Lung (tissue), 12 donors: ENCODE results near the gene PARVB. TPM values are rescaled to one million over a fixed set of nuclear protein-coding genes. Genes with fewer than 3 reads are reported as not detected.
A peak's percentile ranks its signal among the peaks of the same experiment; 100 is the strongest.

ENCODE experiments used
- ATAC-seq: fragments of 200-7000 bp; cut with Tn5 transposase; one replicate; pipeline ENCODE4 v1.9.1; 2020; ENCODE audit warnings: moderate number of reproducible peaks; ENCODE audit not compliant: insufficient read depth, low FRiP score
- DNase-seq, 3 donors: peaks; one replicate each; pipeline ENCODE4 v3.0.0-alpha.2; 2013 to 2017
- H3K27ac ChIP-seq, 2 donors: one replicate each; pipeline ENCODE4 v1.5.1; 2013; ENCODE audit warnings: mild to moderate bottlenecking in 2 of 2, moderate library complexity in 2 of 2, control low read depth in 1 of 2, inconsistent platforms in 1 of 2, low read depth in 1 of 2, low read length in 1 of 2
- H3K27me3 ChIP-seq, 3 donors: one replicate each; pipeline ENCODE4 v1.5.1; 2013; ENCODE audit warnings: low read length in 2 of 3; ENCODE audit not compliant: control insufficient read depth in 3 of 3, insufficient read depth in 3 of 3
- H3K36me3 ChIP-seq, 4 donors: one replicate each; pipeline ENCODE4 v1.5.1; 2013; ENCODE audit warnings: low read length in 4 of 4, mild to moderate bottlenecking in 1 of 4, moderate library complexity in 1 of 4; ENCODE audit not compliant: control insufficient read depth in 4 of 4, insufficient read depth in 4 of 4
- H3K4me1 ChIP-seq, 5 donors: one replicate each; pipeline ENCODE4 v1.5.1; 2013; ENCODE audit warnings: low read length in 5 of 5, mild to moderate bottlenecking in 2 of 5, moderate library complexity in 1 of 5; ENCODE audit not compliant: control insufficient read depth in 5 of 5, insufficient read depth in 5 of 5
- H3K4me3 ChIP-seq: one replicate; pipeline ENCODE4 v1.5.1; 2013; ENCODE audit warnings: mild to moderate bottlenecking, control low read depth, moderate library complexity
- H3K9ac ChIP-seq, 2 donors: one replicate each; pipeline ENCODE4 v1.5.1; 2013; ENCODE audit warnings: low read length in 2 of 2, control low read depth in 1 of 2; ENCODE audit not compliant: insufficient read depth in 1 of 2
- H3K9me3 ChIP-seq, 4 donors: one replicate each; pipeline ENCODE4 v1.5.1; 2013; ENCODE audit warnings: low read length in 3 of 4, mild to moderate bottlenecking in 1 of 4, moderate library complexity in 1 of 4; ENCODE audit not compliant: control insufficient read depth in 4 of 4, insufficient read depth in 3 of 4
- CTCF ChIP-seq: IDR thresholded peaks from 2 replicates; pipeline ENCODE4 v1.5.1; 2012; ENCODE audit warnings: mild to moderate bottlenecking; ENCODE audit errors: control extremely low read depth, extremely low read depth
- WGBS, 2 donors: extraction: QIAGEN DNeasy Blood & Tissue Kit; methylation state at CpG; one replicate each; pipeline ENCODE4 v1.1.7; 2013; 5-methylcytosine and 5-hydroxymethylcytosine counted together
- polyA plus RNA-seq, 2 donors: library from polyadenylated mRNA; stranded (reverse); fragments of 200-250 nt; gene quantifications; one replicate each; pipeline ENCODE4 v1.2.1, GENCODE V29; 2013
- total RNA-seq, 2 donors: library from RNA; depleted of rRNA in 1 of 2; stranded (reverse); fragments of >200 nt in 1 of 2; gene quantifications; one replicate each; pipeline ENCODE4 v1.2.1, GENCODE V29; 2014 to 2021
- donor health status: control.
- donor health status: control.
- donor health status: Bipolar disorder and iron deficiency.
- donor health status: healthy.
- donor health status: DM: yes; HTN: yes; CAD: no.

PARVB gene
- total and polyA plus RNA-seq, 4 donors = 16.9 to 64.2 (median 49.7) TPM

- H3K36me3 ChIP-seq = peaks cover 0 to 14% (median 2%) of the 10 kb centered on the region in 4 donors
- no peaks in the 10 kb centered on the region for H3K4me1 ChIP-seq
- DNase-seq = no peak
- WGBS, 2 donors = 79 to 92% methylated on average over 10 of the region's 10 CpGs
- H3K27ac ChIP-seq = peak overlapping the region in 1 of 2 donors; percentile 75
- no peak overlapping the region for H3K9ac ChIP-seq
- H3K4me3 ChIP-seq = no peak overlapping the region
- no peak for ATAC-seq
- TF ChIP-seq CTCF = no peak
- H3K9me3 ChIP-seq = no peaks in the 10 kb centered on the region
- no peaks in the 10 kb centered on the region for H3K27me3 ChIP-seq
Measured at GRCh38 chr22:44173154-44173553, 149.1 kb downstream of the PARVB start.

- H3K9ac ChIP-seq = no peak overlapping the region
- H3K9me3 ChIP-seq = peaks cover 0 to under 1% (median 0%) of the 10 kb centered on the region in 4 donors
- ATAC-seq (no peak), DNase-seq (no peak)
- H3K27ac ChIP-seq = no peak overlapping the region
- peaks cover 0 to 3% (median 0%) of the 10 kb centered on the region in 4 donors for H3K36me3 ChIP-seq
- no peaks in the 10 kb centered on the region for H3K4me1 ChIP-seq
- 83 to 86% methylated on average over 8 of the region's 8 CpGs for WGBS, 2 donors
- no peak overlapping the region for H3K4me3 ChIP-seq
- no peak for TF ChIP-seq CTCF
- no peaks in the 10 kb centered on the region for H3K27me3 ChIP-seq
Measured at GRCh38 chr22:44175676-44176075, 151.6 kb downstream of the PARVB start.

- no peak for DNase-seq
- WGBS, 2 donors = 67 to 73% methylated on average over 10 of the region's 10 CpGs
- Histone ChIP-seq H3K4me1 (peaks cover 0 to 4% (median 0%) of the 10 kb centered on the region in 5 donors), H3K4me3 (no peak overlapping the region), H3K36me3 (no peaks in the 10 kb centered on the region), H3K9ac (no peak overlapping the region), H3K27ac (no peak overlapping the region), H3K9me3 (peaks cover 0 to 3% (median 0%) of the 10 kb centered on the region in 4 donors), H3K27me3 (peaks cover 0 to 6% (median 0%) of the 10 kb centered on the region in 3 donors)
- TF ChIP-seq CTCF = no peak
- ATAC-seq = no peak
Measured at GRCh38 chr22:44179196-44179988, 155.3 kb downstream of the PARVB start.
